Glutamatergic neuron (in vitro differentiated cells): ENCODE data around the gene PTPRN2. TPM values are rescaled to one million over a fixed set of nuclear protein-coding genes. Genes with fewer than 3 reads are reported as not detected.
A peak's percentile ranks its signal among the peaks of the same experiment; 100 is the strongest.

Experiments used
- DNase-seq: peaks from one replicate; pipeline ENCODE4 v3.0.0; 2022
- H3K27ac Mint-ChIP-seq: one replicate; pipeline ENCODE4 v1.8.0; 2020; ENCODE audit warnings: mild to moderate bottlenecking, mixed read lengths, inconsistent platforms; ENCODE audit not compliant: unreplicated experiment
- H3K27me3 Mint-ChIP-seq: one replicate; pipeline ENCODE4 v1.8.0; 2020; ENCODE audit warnings: mild to moderate bottlenecking, moderate library complexity, mixed read lengths, inconsistent platforms; ENCODE audit not compliant: unreplicated experiment
- H3K36me3 Mint-ChIP-seq: one replicate; pipeline ENCODE4 v1.8.0; 2020; ENCODE audit warnings: mild to moderate bottlenecking, mixed read lengths, inconsistent platforms; ENCODE audit not compliant: unreplicated experiment
- H3K4me1 Mint-ChIP-seq: one replicate; pipeline ENCODE4 v1.8.0; 2020; ENCODE audit warnings: mild to moderate bottlenecking, low read depth, mixed read lengths, inconsistent platforms; ENCODE audit not compliant: unreplicated experiment
- H3K4me3 Mint-ChIP-seq: one replicate; pipeline ENCODE4 v1.8.0; 2020; ENCODE audit warnings: mild to moderate bottlenecking, mixed read lengths, inconsistent platforms; ENCODE audit not compliant: unreplicated experiment
- H3K9me3 Mint-ChIP-seq: one replicate; pipeline ENCODE4 v1.8.0; 2020; ENCODE audit warnings: mild to moderate bottlenecking, moderate library complexity, mixed read lengths, inconsistent platforms; ENCODE audit not compliant: unreplicated experiment
- total RNA-seq: library from RNA; stranded (reverse); fragmentation: NEBNext Ultra II Directional; extraction: Animal tissue kit (Norgen Biotek cat#: 25700); gene quantifications from one replicate; pipeline ENCODE4 v1.2.1, GENCODE V29; 2021; ENCODE audit not compliant: unreplicated experiment
- TF ChIP-seq, protein P1 (sequence below): fragments of 200-600 bp; sonication (generic); IDR thresholded peaks from one replicate; pipeline ENCODE4 v1.5.0; 2021; ENCODE audit not compliant: partially characterized antibody, unreplicated experiment

The PTPRN2 gene
- total RNA-seq, 1 donor from 2014 or later: 49.0 TPM

DNA sequence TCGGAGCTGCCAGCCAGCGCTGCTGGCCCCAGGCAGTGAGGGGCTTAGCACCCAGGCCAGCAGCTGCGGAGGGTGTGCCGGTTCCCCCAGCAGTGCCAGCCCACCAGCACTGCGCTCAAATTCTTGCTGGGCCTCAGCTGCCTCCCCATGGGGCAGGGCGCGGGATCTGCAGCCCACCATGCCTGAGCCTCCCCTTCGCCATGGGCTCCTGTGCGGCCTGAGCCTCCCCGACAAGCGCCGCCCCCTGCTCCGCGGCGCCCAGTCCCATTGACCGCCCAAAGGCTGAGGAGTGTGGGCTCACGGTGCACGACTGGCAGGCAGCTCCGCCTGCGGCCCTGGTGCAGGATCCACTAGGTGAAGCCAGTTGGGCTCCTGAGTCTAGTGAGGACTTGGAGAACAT, 525.0 kb downstream of the PTPRN2 start:
- TF ChIP-seq, protein P1, sequence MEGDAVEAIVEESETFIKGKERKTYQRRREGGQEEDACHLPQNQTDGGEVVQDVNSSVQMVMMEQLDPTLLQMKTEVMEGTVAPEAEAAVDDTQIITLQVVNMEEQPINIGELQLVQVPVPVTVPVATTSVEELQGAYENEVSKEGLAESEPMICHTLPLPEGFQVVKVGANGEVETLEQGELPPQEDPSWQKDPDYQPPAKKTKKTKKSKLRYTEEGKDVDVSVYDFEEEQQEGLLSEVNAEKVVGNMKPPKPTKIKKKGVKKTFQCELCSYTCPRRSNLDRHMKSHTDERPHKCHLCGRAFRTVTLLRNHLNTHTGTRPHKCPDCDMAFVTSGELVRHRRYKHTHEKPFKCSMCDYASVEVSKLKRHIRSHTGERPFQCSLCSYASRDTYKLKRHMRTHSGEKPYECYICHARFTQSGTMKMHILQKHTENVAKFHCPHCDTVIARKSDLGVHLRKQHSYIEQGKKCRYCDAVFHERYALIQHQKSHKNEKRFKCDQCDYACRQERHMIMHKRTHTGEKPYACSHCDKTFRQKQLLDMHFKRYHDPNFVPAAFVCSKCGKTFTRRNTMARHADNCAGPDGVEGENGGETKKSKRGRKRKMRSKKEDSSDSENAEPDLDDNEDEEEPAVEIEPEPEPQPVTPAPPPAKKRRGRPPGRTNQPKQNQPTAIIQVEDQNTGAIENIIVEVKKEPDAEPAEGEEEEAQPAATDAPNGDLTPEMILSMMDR: no peak
- Mint-ChIP-seq H3K27me3 (peaks cover 2% of the 10 kb centered on the region), H3K4me3 (no peak overlapping the region), H3K9me3 (peaks cover 12% of the 10 kb centered on the region), H3K27ac (no peak overlapping the region), H3K36me3 (no peaks in the 10 kb centered on the region), H3K4me1 (peaks cover 10% of the 10 kb centered on the region)
- DNase-seq: no peak

DNA sequence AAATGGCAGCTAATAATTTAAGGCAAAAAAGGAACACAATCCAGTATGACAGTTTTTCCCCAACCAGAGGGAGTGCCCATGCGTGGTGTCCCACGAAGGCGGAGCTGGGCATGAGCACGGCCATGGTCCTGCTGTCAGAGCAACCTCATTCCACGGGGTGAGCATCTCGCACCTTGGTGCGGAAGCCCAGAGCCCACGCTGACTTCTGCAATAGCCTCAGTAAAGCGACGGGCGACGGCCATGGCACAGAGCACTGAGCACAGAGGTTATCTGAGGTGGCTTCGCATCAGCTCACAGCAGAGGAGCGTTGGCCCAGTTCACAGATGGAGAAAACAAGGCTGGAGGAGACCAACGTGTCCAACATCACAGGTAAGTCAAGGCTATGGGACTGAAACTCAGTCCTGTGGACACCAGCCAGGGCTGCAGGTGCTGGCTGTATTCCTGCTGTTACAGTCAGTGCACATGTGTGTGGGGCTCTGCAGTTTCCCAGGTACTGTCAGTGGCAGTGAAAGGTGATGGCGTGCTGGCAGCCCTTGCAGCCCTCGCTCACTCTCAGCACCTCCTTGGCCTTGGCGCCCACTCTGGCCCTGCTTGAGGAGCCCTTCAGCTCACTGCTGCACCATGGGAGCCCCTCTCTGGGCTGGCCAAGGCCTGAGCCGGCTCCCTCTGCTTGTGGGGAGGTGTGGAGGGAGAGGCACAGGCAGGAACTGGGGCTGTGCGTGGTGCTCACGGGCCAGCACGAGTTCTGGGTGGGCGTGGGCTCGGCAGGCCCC, 525.6 kb downstream of the PTPRN2 start:
- no peak overlapping the region for H3K27ac Mint-ChIP-seq
- TF ChIP-seq, protein P1: no peak
- no peaks in the 10 kb centered on the region for H3K36me3 Mint-ChIP-seq
- no peak for DNase-seq
- no peak overlapping the region for H3K4me3 Mint-ChIP-seq
- peaks cover 7% of the 10 kb centered on the region for H3K4me1 Mint-ChIP-seq
- peaks cover 9% of the 10 kb centered on the region for H3K9me3 Mint-ChIP-seq
- peaks cover 4% of the 10 kb centered on the region for H3K27me3 Mint-ChIP-seq

DNA sequence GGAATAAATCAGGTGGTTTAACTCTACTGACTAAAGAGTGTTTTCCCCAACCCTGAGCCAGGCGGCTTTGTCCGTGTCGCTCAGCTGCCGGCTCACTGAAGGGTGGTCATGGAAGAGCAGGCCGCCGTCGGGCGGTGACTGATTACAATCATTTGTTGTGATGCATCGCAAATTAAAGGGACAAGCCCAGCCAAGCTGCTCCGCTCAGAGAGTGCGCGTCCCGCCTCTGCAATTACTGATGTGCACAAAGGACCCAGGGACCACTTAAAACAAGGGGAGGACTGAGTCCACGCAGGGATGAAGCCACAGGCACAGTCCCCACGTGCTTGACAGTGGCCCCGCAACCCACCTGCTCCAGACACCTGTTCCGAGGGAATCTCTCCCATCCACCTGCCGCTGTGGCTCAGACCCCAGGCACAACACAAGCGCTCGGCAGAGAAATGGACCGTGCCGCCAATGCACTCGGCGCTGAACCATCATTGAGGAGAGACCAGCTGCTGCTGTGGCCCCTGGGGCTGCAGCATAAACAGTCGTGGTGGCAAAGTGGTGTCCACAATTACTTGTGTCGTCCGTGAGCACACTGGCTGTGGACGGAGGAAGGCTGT, 526.5 kb downstream of the PTPRN2 start:
- H3K4me3 Mint-ChIP-seq: no peak overlapping the region
- H3K4me1 Mint-ChIP-seq: peaks cover 3% of the 10 kb centered on the region
- no peak for DNase-seq
- H3K27ac Mint-ChIP-seq: peak overlapping the region; percentile 17
- no peaks in the 10 kb centered on the region for H3K36me3 Mint-ChIP-seq
- peaks cover 5% of the 10 kb centered on the region for H3K9me3 Mint-ChIP-seq
- TF ChIP-seq, protein P1: no peak
- H3K27me3 Mint-ChIP-seq: peaks cover 2% of the 10 kb centered on the region

DNA sequence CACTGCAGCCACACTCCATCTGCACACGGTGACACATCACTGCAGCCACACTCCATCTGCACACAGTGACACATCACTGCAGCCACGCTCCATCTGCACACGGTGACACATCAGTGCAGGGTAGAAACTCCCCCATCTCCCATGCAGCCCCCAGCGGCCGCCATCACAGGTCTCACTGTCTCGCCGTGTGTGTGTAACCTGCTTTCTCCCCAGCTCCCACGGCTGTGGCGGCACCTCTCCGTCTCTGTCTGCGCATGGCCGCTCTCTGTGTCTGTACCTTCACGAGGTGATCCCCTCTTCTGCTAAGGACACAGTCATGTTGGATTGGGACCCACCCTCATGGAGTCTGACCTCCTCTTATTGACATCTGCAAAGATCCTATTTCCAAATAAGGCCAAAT, 527.4 kb downstream of the PTPRN2 start:
- no peak overlapping the region for H3K27ac Mint-ChIP-seq
- no peaks in the 10 kb centered on the region for H3K36me3 Mint-ChIP-seq
- H3K9me3 Mint-ChIP-seq: peaks cover 10% of the 10 kb centered on the region
- H3K27me3 Mint-ChIP-seq: peaks cover 2% of the 10 kb centered on the region
- no peak for DNase-seq
- no peak overlapping the region for H3K4me3 Mint-ChIP-seq
- no peaks in the 10 kb centered on the region for H3K4me1 Mint-ChIP-seq
- TF ChIP-seq, protein P1: no peak

DNA sequence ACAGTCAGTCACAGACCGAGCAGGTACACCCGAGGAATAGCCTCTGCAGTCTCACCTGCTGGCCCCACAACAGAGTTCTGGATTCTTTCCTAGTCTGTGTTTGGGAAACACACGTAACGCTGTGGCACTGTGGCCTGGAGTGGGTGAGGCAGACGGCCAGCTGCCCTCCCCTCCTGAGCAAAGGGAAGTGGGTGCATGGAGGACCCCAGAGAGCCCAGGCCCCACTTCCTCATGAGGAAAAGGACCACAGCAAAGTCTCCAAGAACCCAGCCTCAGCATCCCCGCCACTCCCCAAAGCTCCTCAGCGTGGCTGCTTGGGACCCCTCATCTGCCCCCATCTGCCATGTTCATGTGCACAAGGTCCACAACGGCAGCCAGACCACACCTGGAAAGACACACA, 530.2 kb downstream of the PTPRN2 start:
- TF ChIP-seq, protein P1: no peak
- Mint-ChIP-seq H3K27ac (no peak overlapping the region), H3K4me3 (no peak overlapping the region), H3K27me3 (peaks cover 9% of the 10 kb centered on the region), H3K4me1 (peaks cover 5% of the 10 kb centered on the region), H3K9me3 (peaks cover 11% of the 10 kb centered on the region), H3K36me3 (peaks cover 6% of the 10 kb centered on the region)
- no peak for DNase-seq
